NCI-H226 (cell line): ENCODE measurements around the gene TLCD3B.

Experiments
- DNase-seq: peaks from one replicate; pipeline ENCODE4 v3.0.0-alpha.2; 2015

The TLCD3B gene, protein sequence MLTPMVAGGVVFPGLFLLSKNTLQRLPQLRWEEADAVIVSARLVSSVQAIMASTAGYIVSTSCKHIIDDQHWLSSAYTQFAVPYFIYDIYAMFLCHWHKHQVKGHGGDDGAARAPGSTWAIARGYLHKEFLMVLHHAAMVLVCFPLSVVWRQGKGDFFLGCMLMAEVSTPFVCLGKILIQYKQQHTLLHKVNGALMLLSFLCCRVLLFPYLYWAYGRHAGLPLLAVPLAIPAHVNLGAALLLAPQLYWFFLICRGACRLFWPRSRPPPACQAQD

DNA sequence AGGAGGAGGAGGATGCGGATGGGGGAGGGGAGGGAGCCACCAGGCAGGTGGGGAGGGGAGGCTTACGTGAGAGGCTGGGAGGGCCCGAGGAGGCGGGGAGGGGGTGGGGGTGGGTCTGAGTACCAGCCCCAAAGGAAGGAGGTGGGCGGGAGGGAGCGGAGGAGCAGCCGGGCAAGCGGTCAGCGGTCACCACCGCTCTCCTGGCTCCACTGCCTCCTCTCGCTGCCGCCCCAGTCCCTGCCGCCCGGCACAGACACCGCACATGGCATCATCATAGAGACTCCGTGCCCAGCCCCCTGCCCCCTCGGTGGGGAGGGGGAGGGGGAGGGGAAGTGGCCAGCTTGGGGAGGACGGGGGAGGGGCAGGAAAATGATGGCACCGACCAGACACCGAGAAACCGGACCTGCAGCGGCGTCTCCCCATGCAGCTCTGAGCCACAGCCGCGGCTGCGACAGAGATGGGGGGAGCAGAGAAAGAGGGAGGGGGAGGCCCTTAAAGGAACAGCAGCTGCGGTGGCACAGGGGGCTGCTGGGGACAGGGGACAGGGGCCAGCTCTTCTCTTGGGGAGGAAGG is at the start of gene TLCD3B:
TSS of gene TLCD3B (minus strand) at position 431 of the 573 bp plus-strand sequence. CDS start 744 bp downstream, outside the sequence.
- DNase-seq: no peak

DNA sequence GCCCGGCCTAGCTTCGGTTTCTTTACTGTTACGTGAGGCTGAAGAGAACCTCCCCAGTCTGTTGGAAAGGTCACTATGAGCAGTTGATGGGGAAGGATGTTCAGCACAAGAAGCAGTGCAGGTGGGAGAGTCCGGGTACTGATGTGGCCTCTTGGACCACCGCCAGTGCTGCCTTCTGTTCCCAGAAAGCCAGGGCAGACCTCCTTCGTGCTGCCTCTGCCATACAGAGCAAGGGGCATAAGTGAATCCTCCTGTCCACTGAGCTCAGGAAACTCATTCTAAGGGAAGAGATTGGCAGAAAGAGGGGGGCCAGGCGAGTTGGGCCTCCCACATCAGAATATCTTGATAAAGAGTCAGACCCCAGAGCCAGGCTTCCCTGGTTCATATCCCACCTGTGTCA is 48.4 kb upstream of the TLCD3B start:
- DNase-seq: no peak

GRCh38 chr16:30078744-30079143 is 47.7 kb upstream of the TLCD3B start:
- DNase-seq: no peak

DNA sequence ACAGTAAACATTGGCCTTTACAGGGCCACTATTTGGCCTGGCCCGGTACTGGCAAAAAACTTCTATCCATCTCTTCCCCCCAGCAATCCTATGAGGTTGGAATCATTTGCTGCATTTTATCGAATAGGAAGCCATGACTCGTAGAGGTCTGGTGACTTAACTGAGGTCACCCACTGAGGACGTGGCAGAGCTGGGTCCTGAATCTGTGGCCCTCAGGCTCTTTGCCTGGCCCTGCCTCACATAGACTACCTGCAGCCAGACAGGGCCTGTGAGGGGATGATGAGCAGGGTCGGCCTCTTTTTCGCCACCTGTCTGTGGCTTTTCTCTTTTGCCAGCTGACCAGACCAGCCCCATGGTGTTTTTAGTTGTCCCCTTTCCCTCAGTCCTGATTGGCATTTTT is 46.6 kb upstream of the TLCD3B start:
- DNase-seq: no peak

DNA sequence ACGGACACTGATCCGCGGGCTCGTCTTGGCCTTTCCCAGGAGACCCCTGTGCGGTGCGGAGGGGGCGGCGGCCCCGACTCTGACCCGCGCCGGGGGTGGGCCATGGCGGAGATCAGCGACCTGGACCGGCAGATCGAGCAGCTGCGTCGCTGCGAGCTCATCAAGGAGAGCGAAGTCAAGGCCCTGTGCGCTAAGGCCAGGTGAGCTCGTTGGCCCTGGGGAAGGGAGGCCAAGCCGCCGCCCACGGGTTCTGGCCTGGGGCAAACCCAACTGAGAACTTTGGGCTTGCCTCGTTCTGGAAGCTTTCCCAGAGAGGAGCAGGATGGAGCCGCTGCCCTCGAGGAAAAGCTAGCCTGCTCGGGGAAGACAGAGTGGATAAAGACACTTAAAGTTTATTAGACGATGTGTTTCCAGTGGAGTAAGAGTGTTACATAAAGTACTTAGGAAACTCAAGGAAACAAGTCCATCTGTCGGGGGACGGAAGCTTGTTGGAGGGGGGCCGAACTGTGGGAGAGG is 45.3 kb upstream of the TLCD3B start:
- no peak for DNase-seq

GRCh38 chr16:30075503-30076275 is 44.6 kb upstream of the TLCD3B start, which contains the start of gene PPP4C:
Gene PPP4C, plus strand, starts transcription at chr16:30075994. Its CDS starts 384 bp downstream, at chr16:30076378.
- peak; percentile 84 for DNase-seq

DNA sequence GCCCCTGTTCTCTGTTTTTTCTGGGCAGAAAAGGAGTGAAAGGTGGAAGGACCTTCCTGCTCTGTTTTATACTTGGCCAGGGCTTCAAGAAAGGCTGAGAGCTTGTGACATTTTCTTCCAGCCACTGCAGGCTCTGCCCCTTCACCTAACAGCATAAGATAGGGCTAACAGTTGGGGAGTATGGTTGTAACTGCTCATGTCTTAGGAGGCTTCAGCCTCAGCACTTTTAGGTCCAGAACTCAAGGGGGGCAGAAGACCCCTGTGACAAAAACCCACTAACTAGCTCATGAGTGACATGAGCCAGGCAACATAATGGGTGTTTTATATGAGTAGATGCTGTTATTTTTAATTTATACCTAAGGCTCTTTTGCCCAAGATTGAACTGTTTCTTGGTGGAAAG is 39.4 kb upstream of the TLCD3B start:
- DNase-seq: no peak

- DNase-seq: no peak
Observed at GRCh38 chr16:30069611-30070462, 38.8 kb upstream of the TLCD3B start.

GRCh38 chr16:30068750-30069610 is 37.9 kb upstream of the TLCD3B start:
- peak; percentile 35 for DNase-seq

DNA sequence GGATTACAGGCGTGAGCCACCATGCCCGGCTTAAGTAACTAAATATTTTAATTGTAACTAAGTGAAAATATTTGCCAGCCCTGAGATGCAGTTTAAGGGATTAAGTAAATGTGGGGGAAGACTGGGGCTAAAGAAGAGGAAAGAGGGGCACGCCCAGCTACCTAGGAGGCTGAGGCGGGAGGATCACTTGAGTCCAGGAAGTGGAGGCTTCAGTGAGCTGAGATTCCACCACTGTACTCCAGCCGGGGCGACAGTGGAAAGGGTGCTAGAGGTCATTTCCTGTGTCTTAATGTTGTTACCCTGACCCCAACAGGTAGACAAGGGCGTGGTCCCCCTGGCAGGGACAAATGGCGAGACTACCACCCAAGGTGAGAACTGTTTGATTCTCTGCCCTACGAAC is 37.3 kb upstream of the TLCD3B start:
- DNase-seq: no peak

- no peak for DNase-seq
Observed at GRCh38 chr16:30067584-30067916, 36.5 kb upstream of the TLCD3B start.

- no peak for DNase-seq
Observed at GRCh38 chr16:30066761-30067583, 35.9 kb upstream of the TLCD3B start.

- DNase-seq: peak; percentile 76
Observed at GRCh38 chr16:30065943-30066760, 35.1 kb upstream of the TLCD3B start.

- DNase-seq: peak; percentile 98
Observed at GRCh38 chr16:30065102-30065942, 34.3 kb upstream of the TLCD3B start, which contains the start of gene ALDOA. Gene ALDOA, plus strand, starts transcription at chr16:30065760. Its CDS starts 1,138 bp downstream, at chr16:30066898.

GRCh38 chr16:30064729-30065101 is 33.6 kb upstream of the TLCD3B start:
- DNase-seq: no peak

DNA sequence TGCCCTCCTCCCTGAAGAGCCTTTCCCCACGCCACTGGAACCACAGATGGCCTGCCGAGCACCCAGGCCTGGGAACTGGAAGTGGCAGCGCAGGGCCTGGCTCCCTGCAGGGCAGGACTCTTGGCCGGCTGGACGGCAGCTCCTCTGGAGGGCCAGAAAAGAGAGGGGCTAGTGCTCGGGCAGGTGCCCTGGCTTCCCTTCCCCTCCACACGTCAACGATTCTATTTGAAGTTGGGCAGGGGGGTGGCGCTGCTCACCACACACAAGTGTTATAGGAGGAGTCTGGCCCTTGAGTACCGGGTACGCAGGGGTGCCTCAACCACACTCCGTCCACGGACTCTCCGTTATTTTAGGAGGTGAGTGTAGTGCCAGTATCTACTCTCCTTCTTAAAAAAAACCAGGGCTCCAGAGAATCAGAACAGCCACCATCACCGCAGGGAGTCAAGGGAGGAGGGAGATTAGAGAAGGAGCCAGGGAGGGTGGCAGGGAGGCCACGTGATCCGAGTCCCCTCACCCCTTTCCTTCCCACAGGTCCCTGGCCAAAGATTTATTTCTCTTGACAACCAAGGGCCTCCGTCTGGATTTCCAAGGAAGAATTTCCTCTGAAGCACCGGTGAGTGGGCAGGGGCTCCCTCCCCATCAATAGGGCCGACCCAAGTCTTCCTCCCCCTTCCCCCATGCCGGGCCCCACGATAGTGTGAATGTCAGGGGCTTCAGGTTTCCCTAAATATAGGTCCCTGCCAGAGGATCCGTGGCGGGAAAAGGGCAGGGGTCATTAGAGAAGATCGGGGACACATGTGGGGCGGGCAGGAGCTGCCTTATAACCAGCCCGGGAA is 33.0 kb upstream of the TLCD3B start:
- DNase-seq: no peak

DNA sequence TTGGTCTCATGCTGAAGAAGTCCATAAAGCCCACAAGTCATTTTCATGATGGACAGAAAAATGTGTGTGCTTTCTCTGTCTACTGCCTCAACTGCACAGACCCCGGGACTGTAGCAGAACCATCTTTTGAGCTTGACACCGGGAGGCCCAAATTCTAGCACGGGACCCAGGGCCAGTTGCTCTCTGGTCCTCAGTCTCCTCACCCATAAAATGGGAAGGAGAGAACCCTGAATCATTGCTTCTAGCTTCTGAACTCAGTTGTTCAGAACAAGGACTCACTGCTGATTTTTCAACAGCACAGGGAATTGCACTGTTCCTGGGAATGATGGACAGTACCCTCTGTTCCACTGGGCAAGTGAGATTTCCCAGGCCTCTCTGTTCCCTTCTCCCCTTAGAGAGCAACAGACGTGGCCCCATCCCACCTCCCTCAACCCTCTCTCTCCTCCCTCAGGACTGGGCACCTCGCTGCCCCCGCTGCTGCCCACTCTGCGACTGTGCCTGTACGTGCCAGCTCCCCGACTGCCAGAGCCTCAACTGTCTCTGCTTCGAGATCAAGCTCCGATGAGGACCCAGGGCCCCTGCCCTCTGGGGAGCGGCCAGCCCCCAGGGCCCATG is 32.3 kb upstream of the TLCD3B start:
- no peak for DNase-seq
